GM12892 (cell line): ENCODE data around the gene HADH.

Experiments
- POLR2A ChIP-seq: IDR thresholded peaks from 2 replicates; pipeline ENCODE4 v1.6.1; 2011; ENCODE audit warnings: low read depth, low read length, control low read depth
- POLR2AphosphoS5 ChIP-seq: IDR thresholded peaks from 2 replicates; pipeline ENCODE4 v1.6.1; 2011; ENCODE audit warnings: low read depth, low read length, control low read depth

- TF ChIP-seq POLR2AphosphoS5 (no peak), POLR2A (no peak)
These were observed 22.8 kb upstream of the HADH start for GRCh38 chr4:107966903-107967302.
